Thyroid gland (tissue), 4 donors: ENCODE data around the gene PCDHGB5.

Experiments
- POLR2A ChIP-seq, 2 donors: fragments of 450-650 bp; IDR thresholded peaks; one replicate each; pipeline ENCODE4 v1.6.1; 2017; ENCODE audit warnings: antibody characterized with exemption in 2 of 2, mild to moderate bottlenecking in 2 of 2, moderate library complexity in 1 of 2
- TF ChIP-seq, protein P1 (sequence below), 6 experiments: fragments of 200-600 bp in 3 of 6; fragments of 450-650 bp in 3 of 6; sonication (generic) in 3 of 6; IDR thresholded peaks; one replicate each; pipeline ENCODE4 v1.5.1; 2016 to 2019; ENCODE audit warnings: antibody characterized with exemption in 6 of 6, mild to moderate bottlenecking in 2 of 6, inconsistent platforms in 1 of 6, moderate library complexity in 1 of 6

DNA sequence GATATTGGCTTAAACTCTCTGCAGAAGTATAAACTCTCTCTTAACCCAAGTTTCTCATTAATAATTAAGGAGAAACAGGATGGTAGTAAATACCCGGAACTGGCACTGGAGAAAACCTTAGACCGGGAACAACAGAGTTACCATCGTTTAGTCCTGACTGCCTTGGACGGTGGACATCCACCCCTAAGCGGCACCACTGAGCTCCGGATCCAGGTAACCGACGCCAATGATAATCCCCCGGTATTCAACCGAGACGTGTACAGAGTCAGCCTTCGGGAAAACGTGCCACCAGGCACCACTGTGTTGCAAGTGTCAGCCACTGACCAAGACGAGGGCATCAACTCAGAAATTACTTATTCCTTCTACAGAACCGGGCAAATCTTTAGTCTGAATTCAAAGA lies 861 bp downstream of the PCDHGB5 start:
- no peak for TF ChIP-seq POLR2A (IDR thresholded peaks at IDR 0.05)
- TF ChIP-seq, protein P1, sequence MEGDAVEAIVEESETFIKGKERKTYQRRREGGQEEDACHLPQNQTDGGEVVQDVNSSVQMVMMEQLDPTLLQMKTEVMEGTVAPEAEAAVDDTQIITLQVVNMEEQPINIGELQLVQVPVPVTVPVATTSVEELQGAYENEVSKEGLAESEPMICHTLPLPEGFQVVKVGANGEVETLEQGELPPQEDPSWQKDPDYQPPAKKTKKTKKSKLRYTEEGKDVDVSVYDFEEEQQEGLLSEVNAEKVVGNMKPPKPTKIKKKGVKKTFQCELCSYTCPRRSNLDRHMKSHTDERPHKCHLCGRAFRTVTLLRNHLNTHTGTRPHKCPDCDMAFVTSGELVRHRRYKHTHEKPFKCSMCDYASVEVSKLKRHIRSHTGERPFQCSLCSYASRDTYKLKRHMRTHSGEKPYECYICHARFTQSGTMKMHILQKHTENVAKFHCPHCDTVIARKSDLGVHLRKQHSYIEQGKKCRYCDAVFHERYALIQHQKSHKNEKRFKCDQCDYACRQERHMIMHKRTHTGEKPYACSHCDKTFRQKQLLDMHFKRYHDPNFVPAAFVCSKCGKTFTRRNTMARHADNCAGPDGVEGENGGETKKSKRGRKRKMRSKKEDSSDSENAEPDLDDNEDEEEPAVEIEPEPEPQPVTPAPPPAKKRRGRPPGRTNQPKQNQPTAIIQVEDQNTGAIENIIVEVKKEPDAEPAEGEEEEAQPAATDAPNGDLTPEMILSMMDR (IDR thresholded peaks at IDR 0.05), result no peak
